Activated gamma-delta T cell (primary cell): ENCODE measurements around the gene GIPC2.
"Not testable (repeated sequence)": the region's sequence is repeated elsewhere in the genome, so short reads cannot be mapped to it uniquely, and the experiment has no call there.

Experiments
- DNase-seq: peaks from one replicate; lab custom pipeline; 2025; lab: John Stamatoyannopoulos, UW
- total RNA-seq, 2 donors: gene quantifications; one replicate each; lab custom pipeline; 2026; lab: John Stamatoyannopoulos, UW

GIPC2 gene
- 0.26 to 0.44 reads per million in 2 donors for total RNA-seq

- no peak for DNase-seq
Observed at GRCh38 chr1:78045926-78046778, at the start of gene GIPC2. GIPC2 (plus strand) TSS chr1:78045966; CDS start chr1:78046095, 129 bp downstream.

- no peak for DNase-seq
Observed at GRCh38 chr1:77996734-77997133, 49.0 kb upstream of the GIPC2 start.

- DNase-seq: not testable (repeated sequence)
Observed at GRCh38 chr1:78000536-78000935, 45.2 kb upstream of the GIPC2 start.

GRCh38 chr1:78003070-78003746 lies 42.6 kb upstream of the GIPC2 start:
- DNase-seq: no peak

- DNase-seq: no peak
Observed at GRCh38 chr1:78003882-78004718, 41.7 kb upstream of the GIPC2 start.

- DNase-seq: no peak
Observed at GRCh38 chr1:78004719-78005447, 40.9 kb upstream of the GIPC2 start, which contains the start of gene DNAJB4. DNAJB4 (plus strand) TSS chr1:78004939; CDS start chr1:78005111, 172 bp downstream.

- no peak for DNase-seq
Observed at GRCh38 chr1:78005448-78005722, 40.4 kb upstream of the GIPC2 start.

GRCh38 chr1:78005755-78006154 lies 40.0 kb upstream of the GIPC2 start:
- DNase-seq: no peak

GRCh38 chr1:78006521-78006920 lies 39.2 kb upstream of the GIPC2 start:
- DNase-seq: no peak

GRCh38 chr1:78007677-78008341 lies 38.0 kb upstream of the GIPC2 start:
- no peak for DNase-seq

GRCh38 chr1:78009276-78009675 lies 36.5 kb upstream of the GIPC2 start:
- no peak for DNase-seq

GRCh38 chr1:78009836-78010235 lies 35.9 kb upstream of the GIPC2 start:
- no peak for DNase-seq

- DNase-seq: no peak
Observed at GRCh38 chr1:78011050-78011449, 34.7 kb upstream of the GIPC2 start.

GRCh38 chr1:78015148-78015547 lies 30.6 kb upstream of the GIPC2 start:
- DNase-seq: no peak

- DNase-seq: no peak
Observed at GRCh38 chr1:78019024-78019423, 26.7 kb upstream of the GIPC2 start.

- not testable (repeated sequence) for DNase-seq
Observed at GRCh38 chr1:78021134-78021533, 24.6 kb upstream of the GIPC2 start.

- DNase-seq: no peak
Observed at GRCh38 chr1:78029793-78030192, 16.0 kb upstream of the GIPC2 start.

- no peak for DNase-seq
Observed at GRCh38 chr1:78032996-78033796, 12.6 kb upstream of the GIPC2 start.

GRCh38 chr1:78033797-78034172 lies 12.0 kb upstream of the GIPC2 start:
- DNase-seq: no peak

GRCh38 chr1:78035121-78035520 lies 10.6 kb upstream of the GIPC2 start:
- no peak for DNase-seq
